Pons (tissue), 1 donor: Measurements from ENCODE around the gene GATAD2A.
"Not testable (repeated sequence)": the region's sequence is repeated elsewhere in the genome, so short reads cannot be mapped to it uniquely, and the experiment has no call there.

Source experiments
- DNase-seq: peaks from one replicate; pipeline ENCODE4 v3.0.0-alpha.2; 2016; ENCODE audit warnings: low spot score

Gene GATAD2A

GRCh38 chr19:19404879-19405860 lies at the start of gene GATAD2A:
TSS of gene GATAD2A (plus strand) at chr19:19405675. CDS start at chr19:19465346, 59,671 bp downstream.
- peak; percentile 94 for DNase-seq

GRCh38 chr19:19356500-19356899 lies 49.0 kb upstream of the GATAD2A start:
- DNase-seq = no peak

GRCh38 chr19:19356901-19357566 lies 48.4 kb upstream of the GATAD2A start:
- no peak for DNase-seq

GRCh38 chr19:19361075-19361594 lies 44.3 kb upstream of the GATAD2A start:
- DNase-seq = peak; percentile 76

GRCh38 chr19:19362075-19362474 lies 43.4 kb upstream of the GATAD2A start:
- no peak for DNase-seq

GRCh38 chr19:19366434-19367396 lies 38.8 kb upstream of the GATAD2A start:
- DNase-seq = peak; percentile 54

- DNase-seq = no peak
These were observed 37.4 kb upstream of the GATAD2A start for GRCh38 chr19:19368087-19368486.

- no peak for DNase-seq
These were observed 34.4 kb upstream of the GATAD2A start for GRCh38 chr19:19371059-19371458.

- peak; percentile 72 for DNase-seq
These were observed 32.6 kb upstream of the GATAD2A start for GRCh38 chr19:19372656-19373416.

GRCh38 chr19:19379527-19379926 lies 25.9 kb upstream of the GATAD2A start:
- DNase-seq = peak; percentile 44

- not testable (repeated sequence) for DNase-seq
These were observed 25.2 kb upstream of the GATAD2A start for GRCh38 chr19:19380316-19380715.

GRCh38 chr19:19381007-19381926 lies 24.2 kb upstream of the GATAD2A start:
- no peak for DNase-seq

GRCh38 chr19:19382118-19382517 lies 23.4 kb upstream of the GATAD2A start:
- DNase-seq = no peak

- DNase-seq = no peak
These were observed 21.0 kb upstream of the GATAD2A start for GRCh38 chr19:19384486-19384885.

- peak; percentile 100 for DNase-seq
These were observed 20.2 kb upstream of the GATAD2A start for GRCh38 chr19:19385131-19385895.

GRCh38 chr19:19385896-19386869 lies 19.3 kb upstream of the GATAD2A start:
- no peak for DNase-seq

GRCh38 chr19:19387108-19387507 lies 18.4 kb upstream of the GATAD2A start:
- no peak for DNase-seq
